Sigmoid colon (tissue), 7 donors: ENCODE data around the gene NRAP. TPM values are rescaled to one million over a fixed set of nuclear protein-coding genes. Genes with fewer than 3 reads are reported as not detected.

Source experiments
- DNase-seq: peaks from one replicate; pipeline ENCODE4 v3.0.0-alpha.2; 2019
- H3K27ac ChIP-seq, 4 donors: fragments of 200-600 bp; sonication (generic); one replicate each; pipeline ENCODE4 v1.5.1; 2016 to 2019; ENCODE audit warnings: mild to moderate bottlenecking in 1 of 4
- H3K27me3 ChIP-seq, 3 donors: fragments of 200-600 bp; sonication (generic); one replicate each; pipeline ENCODE4 v1.5.1; 2019; ENCODE audit warnings: mild to moderate bottlenecking in 1 of 3
- H3K36me3 ChIP-seq, 4 donors: fragments of 200-600 bp; sonication (generic); one replicate each; pipeline ENCODE4 v1.5.1; 2016 to 2019
- H3K4me1 ChIP-seq, 4 donors: fragments of 200-600 bp; sonication (generic); one replicate each; pipeline ENCODE4 v1.5.1; 2017 to 2019
- H3K4me3 ChIP-seq, 4 donors: fragments of 200-600 bp; sonication (generic); one replicate each; pipeline ENCODE4 v1.5.1; 2017 to 2019; ENCODE audit warnings: mild to moderate bottlenecking in 2 of 4, moderate library complexity in 1 of 4
- H3K9me3 ChIP-seq, 4 donors: fragments of 200-600 bp in 3 of 4; sonication (generic) in 3 of 4; one replicate each; pipeline versions ENCODE4 v1.5.1 to v1.6.1; 2013 to 2019
- CTCF ChIP-seq, 4 experiments: fragments of 450-650 bp in 3 of 4; fragments of 200-600 bp in 1 of 4; IDR thresholded peaks; one replicate each; pipeline ENCODE4 v1.5.1; 2016 to 2019; ENCODE audit warnings: antibody characterized with exemption in 4 of 4, mild to moderate bottlenecking in 3 of 4, moderate library complexity in 2 of 4
- EP300 ChIP-seq, 4 donors: sonication (generic); formaldehyde crosslinking; IDR thresholded peaks; one replicate each; pipeline ENCODE4 v1.6.1; 2017; ENCODE audit warnings: antibody characterized with exemption in 4 of 4
- POLR2A ChIP-seq, 2 donors: fragments of 450-650 bp; IDR thresholded peaks; one replicate each; pipeline ENCODE4 v1.6.1; 2016; ENCODE audit warnings: antibody characterized with exemption in 2 of 2, mild to moderate bottlenecking in 2 of 2, moderate library complexity in 2 of 2
- POLR2AphosphoS5 ChIP-seq, 4 donors: sonication (generic); formaldehyde crosslinking; IDR thresholded peaks; one replicate each; pipeline ENCODE4 v1.6.1; 2017; ENCODE audit warnings: antibody characterized with exemption in 4 of 4
- WGBS, 2 donors: extraction: QIAGEN DNeasy Blood & Tissue Kit; methylation state at CpG; one replicate each; pipeline ENCODE4 v1.1.7; 2013; 5-methylcytosine and 5-hydroxymethylcytosine counted together
- intact Hi-C: fragments of 100-400 bp; cut with DNase I; formaldehyde crosslinking; loops from one replicate; pipeline ENCODE4 v1.15.1; 2023
- polyA plus RNA-seq, 3 donors: library from polyadenylated mRNA; stranded (reverse); fragments of 200-250 nt; gene quantifications; one replicate each; pipeline ENCODE4 v1.2.3, GENCODE V29; 2013
- total RNA-seq, 4 donors: library from RNA; depleted of rRNA; stranded (reverse); fragments of >200 nt; gene quantifications; one replicate each; pipeline ENCODE4 v1.1.0, GENCODE V29; 2016
- donor health status: healthy with polysubstance abuse.
- donor health status: Bipolar disorder and iron deficiency.
- donor health status: healthy.

The NRAP gene
- total and polyA plus RNA-seq, 7 donors = 0.41 to 1.2 (median 0.46) TPM; not detected in 4

DNA sequence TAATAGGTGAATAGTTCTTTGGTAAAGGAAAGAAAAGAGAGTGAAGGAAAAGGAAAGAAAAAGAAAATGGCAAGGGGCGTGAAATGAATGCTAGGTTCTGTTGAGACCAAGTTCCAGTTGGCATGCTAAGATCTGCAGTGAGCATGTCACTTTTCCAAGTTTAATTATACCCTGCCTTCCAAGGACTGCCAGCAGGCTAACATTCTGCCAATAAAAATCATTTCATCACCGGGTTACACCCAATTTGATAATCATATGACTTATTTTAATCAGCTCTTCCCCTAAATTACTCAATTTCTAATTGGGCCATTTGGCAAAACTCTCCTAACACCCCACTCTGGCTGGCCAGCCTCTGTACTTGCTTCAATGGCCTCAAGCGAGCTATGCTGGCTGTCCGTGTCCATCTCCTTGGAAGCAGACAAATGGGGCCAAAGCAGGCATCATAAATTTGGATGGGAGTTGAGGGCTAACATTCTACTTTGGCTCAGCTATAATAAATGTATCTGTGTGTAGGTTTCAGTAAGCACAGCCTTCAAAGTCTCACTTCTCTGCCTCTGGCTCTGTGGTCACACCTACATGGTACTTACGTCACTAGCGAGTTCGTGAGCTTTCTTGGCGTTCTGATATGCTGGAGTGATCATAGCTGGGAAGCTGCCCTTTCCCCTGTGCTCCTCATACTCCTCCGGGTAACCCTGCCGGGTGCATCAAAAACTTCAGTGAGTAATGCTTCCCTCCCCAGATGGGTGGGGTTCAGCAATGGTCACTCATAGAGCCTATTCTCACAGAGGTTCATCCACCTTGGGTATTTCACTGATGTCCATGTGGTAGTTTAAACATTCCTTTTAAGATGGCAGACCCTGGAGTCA, 17.3 kb downstream of the NRAP start:
- Histone ChIP-seq H3K36me3 (no peaks in the 10 kb centered on the region), H3K4me1 (peaks cover 0 to 4% (median 0%) of the 10 kb centered on the region in 4 donors), H3K9me3 (no peaks in the 10 kb centered on the region), H3K27ac (no peak overlapping the region), H3K27me3 (peaks cover 0 to 3% (median 0%) of the 10 kb centered on the region in 3 donors), H3K4me3 (no peak overlapping the region)
- 85 to 86% methylated on average over 10 of the region's 10 CpGs for whole genome bisulfite sequencing, 2 donors
- intact Hi-C loops = no loop called here
- no peak for DNase-seq
- TF ChIP-seq EP300 (IDR thresholded peaks at IDR 0.05) (no peak), POLR2AphosphoS5 (IDR thresholded peaks at IDR 0.05) (no peak), POLR2A (IDR thresholded peaks at IDR 0.05) (no peak), CTCF (IDR thresholded peaks at IDR 0.05) (no peak)

GRCh38 chr10:113644185-113645120, 19.4 kb downstream of the NRAP start:
- H3K9me3 ChIP-seq = no peaks in the 10 kb centered on the region
- H3K4me1 ChIP-seq = peaks cover 0 to 4% (median 0%) of the 10 kb centered on the region in 4 donors
- DNase-seq = no peak
- TF ChIP-seq POLR2AphosphoS5 (IDR thresholded peaks at IDR 0.05) (no peak), EP300 (IDR thresholded peaks at IDR 0.05) (no peak), CTCF (IDR thresholded peaks at IDR 0.05) (no peak), POLR2A (IDR thresholded peaks at IDR 0.05) (no peak)
- H3K36me3 ChIP-seq = no peaks in the 10 kb centered on the region
- WGBS, 2 donors = 14 to 40% methylated on average over 7 of the region's 7 CpGs
- intact Hi-C loops = no loop called here
- peaks cover 0 to 3% (median 0%) of the 10 kb centered on the region in 3 donors for H3K27me3 ChIP-seq
- H3K27ac ChIP-seq = no peak overlapping the region
- H3K4me3 ChIP-seq = no peak overlapping the region

DNA sequence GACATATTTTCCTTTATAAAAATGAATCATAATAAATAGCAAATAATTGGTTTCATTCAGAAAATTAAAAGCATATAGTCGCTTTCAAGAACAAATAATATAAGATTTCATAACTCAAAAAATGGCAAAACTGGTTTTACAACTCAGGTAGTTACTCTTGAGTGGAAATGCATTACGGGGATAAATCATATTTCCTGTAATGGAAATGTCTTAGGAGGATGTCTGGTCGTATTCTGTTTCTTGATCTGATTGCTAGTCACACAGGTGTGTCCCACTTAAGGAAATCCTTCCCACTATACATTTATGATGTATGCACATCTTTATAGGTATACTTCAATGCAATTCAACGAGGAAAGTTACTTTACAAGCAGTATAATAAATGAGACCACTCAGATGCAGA, 20.7 kb downstream of the NRAP start:
- 14 to 66% methylated on average over 4 of the region's 4 CpGs for WGBS, 2 donors
- TF ChIP-seq EP300 (IDR thresholded peaks at IDR 0.05) (no peak), POLR2A (IDR thresholded peaks at IDR 0.05) (no peak), CTCF (IDR thresholded peaks at IDR 0.05) (no peak), POLR2AphosphoS5 (IDR thresholded peaks at IDR 0.05) (no peak)
- H3K36me3 ChIP-seq = no peaks in the 10 kb centered on the region
- H3K27me3 ChIP-seq = no peaks in the 10 kb centered on the region
- DNase-seq = no peak
- no peaks in the 10 kb centered on the region for H3K9me3 ChIP-seq
- intact Hi-C loops = no loop called here
- H3K4me3 ChIP-seq = no peak overlapping the region
- no peak overlapping the region for H3K27ac ChIP-seq
- H3K4me1 ChIP-seq = peaks cover 0 to 4% (median 0%) of the 10 kb centered on the region in 4 donors

GRCh38 chr10:113641702-113642101, 22.1 kb downstream of the NRAP start:
- no peak for DNase-seq
- H3K9me3 ChIP-seq = no peaks in the 10 kb centered on the region
- H3K27me3 ChIP-seq = no peaks in the 10 kb centered on the region
- 83 to 84% methylated on average over 4 of the region's 4 CpGs for WGBS, 2 donors
- peaks cover 0 to 4% (median 0%) of the 10 kb centered on the region in 4 donors for H3K4me1 ChIP-seq
- no peak overlapping the region for H3K27ac ChIP-seq
- H3K36me3 ChIP-seq = no peaks in the 10 kb centered on the region
- no peak overlapping the region for H3K4me3 ChIP-seq
- intact Hi-C loops = no loop called here
- TF ChIP-seq CTCF (IDR thresholded peaks at IDR 0.05) (no peak), POLR2AphosphoS5 (IDR thresholded peaks at IDR 0.05) (no peak), POLR2A (IDR thresholded peaks at IDR 0.05) (no peak), EP300 (IDR thresholded peaks at IDR 0.05) (no peak)
